ENCODE results near the gene TEAD1.

Gene TEAD1

GRCh38 chr11:12834630-12835029 lies 160.4 kb downstream of the TEAD1 start:
- H3K27ac ChIP-seq = no peak overlapping the region
- no peak for TF ChIP-seq ZFX (IDR thresholded peaks at IDR 0.05; ENCODE audit: borderline replicate concordance)
- TF ChIP-seq CTCF (IDR thresholded peaks at IDR 0.05) = no peak

GRCh38 chr11:12835286-12835685 lies 161.1 kb downstream of the TEAD1 start:
- no peak overlapping the region for H3K27ac ChIP-seq
- no peak for TF ChIP-seq ZFX (IDR thresholded peaks at IDR 0.05; ENCODE audit: borderline replicate concordance)
- no peak for TF ChIP-seq CTCF (IDR thresholded peaks at IDR 0.05)

GRCh38 chr11:12838463-12839123 lies 164.4 kb downstream of the TEAD1 start:
- H3K27ac ChIP-seq = no peak overlapping the region
- TF ChIP-seq ZFX (IDR thresholded peaks at IDR 0.05; ENCODE audit: borderline replicate concordance) = no peak
- TF ChIP-seq CTCF (IDR thresholded peaks at IDR 0.05) = no peak

GRCh38 chr11:12840871-12841660 lies 166.8 kb downstream of the TEAD1 start:
- TF ChIP-seq CTCF (IDR thresholded peaks at IDR 0.05) = no peak
- no peak for TF ChIP-seq ZFX (IDR thresholded peaks at IDR 0.05; ENCODE audit: borderline replicate concordance)
- H3K27ac ChIP-seq = peak overlapping the region; percentile 5; the same call in 1 of the 2 replicates

- H3K27ac ChIP-seq = no peak overlapping the region
- TF ChIP-seq ZFX (IDR thresholded peaks at IDR 0.05; ENCODE audit: borderline replicate concordance) (no peak), CTCF (IDR thresholded peaks at IDR 0.05) (no peak)
These were observed 167.9 kb downstream of the TEAD1 start for GRCh38 chr11:12841946-12842630.

- H3K27ac ChIP-seq = no peak overlapping the region
- TF ChIP-seq ZFX (IDR thresholded peaks at IDR 0.05; ENCODE audit: borderline replicate concordance) = no peak
These were observed 168.9 kb downstream of the TEAD1 start for GRCh38 chr11:12842933-12843636.

GRCh38 chr11:12845163-12845562 lies 170.9 kb downstream of the TEAD1 start:
- no peak overlapping the region for H3K27ac ChIP-seq
- TF ChIP-seq CTCF (IDR thresholded peaks at IDR 0.05) (no peak), ZFX (IDR thresholded peaks at IDR 0.05; ENCODE audit: borderline replicate concordance) (no peak)

Data from 22Rv1 (cell line).